Neural cell (in vitro differentiated cells): ENCODE results near the gene ENSA. TPM values are rescaled to one million over a fixed set of nuclear protein-coding genes. Genes with fewer than 3 reads are reported as not detected.

Source experiments
- H2AFZ ChIP-seq: fragments of 200-600, 300-800 bp; sonication (generic), shearing (Covaris generic); 2 replicates; pipeline ENCODE4 v1.6.0; 2014; ENCODE audit warnings: low read depth, mild to moderate bottlenecking, antibody characterized with exemption, low read length, moderate library complexity
- H3F3A ChIP-seq: fragments of 200-600 bp; shearing (Covaris generic); 2 replicates; pipeline ENCODE4 v1.6.1; 2016; ENCODE audit warnings: mild to moderate bottlenecking, moderate library complexity, mixed read lengths, antibody characterized with exemption, low read length; ENCODE audit not compliant: insufficient read depth, poor library complexity, severe bottlenecking
- H3K27ac ChIP-seq: fragments of 200-600, 300-800 bp; sonication (generic), shearing (Covaris generic); 2 replicates; pipeline ENCODE4 v1.5.1; 2014; ENCODE audit warnings: mild to moderate bottlenecking, low read length, moderate library complexity
- H3K27me3 ChIP-seq: fragments of 300-800, 200-600 bp; sonication (generic), shearing (Covaris generic); 2 replicates; pipeline ENCODE4 v1.6.0; 2014; ENCODE audit warnings: mild to moderate bottlenecking, low read depth, low read length, moderate library complexity; ENCODE audit not compliant: insufficient read depth
- H3K36me3 ChIP-seq: fragments of 300-800, 200-600 bp; sonication (generic), shearing (Covaris generic); 2 replicates; pipeline ENCODE4 v1.5.1; 2014; ENCODE audit warnings: mild to moderate bottlenecking, antibody characterized with exemption, low read length, moderate library complexity; ENCODE audit not compliant: insufficient read depth
- H3K4me2 ChIP-seq: fragments of 300-800, 200-600 bp; sonication (generic), shearing (Covaris generic); 2 replicates; pipeline ENCODE4 v1.6.0; 2014; ENCODE audit warnings: mild to moderate bottlenecking, low read length
- H3K4me3 ChIP-seq: fragments of 300-800, 200-600 bp; sonication (generic), shearing (Covaris generic); 2 replicates; pipeline ENCODE4 v1.5.1; 2014; ENCODE audit warnings: mild to moderate bottlenecking, low read length, moderate library complexity
- H3K79me2 ChIP-seq: fragments of 200-600 bp; shearing (Covaris generic); replicated peaks from 2 replicates; pipeline ENCODE4 v1.6.0; 2014; ENCODE audit warnings: mild to moderate bottlenecking, low read length, moderate library complexity; ENCODE audit not compliant: insufficient read depth
- H3K9ac ChIP-seq: fragments of 300-800, 200-600 bp; sonication (generic), shearing (Covaris generic); 2 replicates; pipeline ENCODE4 v1.6.1; 2016; ENCODE audit warnings: mild to moderate bottlenecking, low read length, mixed read lengths
- H3K9me2 ChIP-seq: fragments of 200-600 bp; shearing (Covaris generic); 2 replicates; pipeline ENCODE4 v1.6.1; 2016; ENCODE audit warnings: mild to moderate bottlenecking, low read length, mixed read lengths; ENCODE audit not compliant: insufficient read depth
- H3K9me3 ChIP-seq: fragments of 200-600, 300-800 bp; sonication (generic), shearing (Covaris generic); 2 replicates; pipeline ENCODE4 v1.6.1; 2016; ENCODE audit warnings: mild to moderate bottlenecking, mixed run types, low read length, moderate library complexity, mixed read lengths
- H4K20me1 ChIP-seq: fragments of 200-600 bp; shearing (Covaris generic); 2 replicates; pipeline ENCODE4 v1.6.1; 2016; ENCODE audit warnings: mild to moderate bottlenecking, mixed run types; ENCODE audit not compliant: insufficient read depth
- CTCF ChIP-seq: fragments of 450-650 bp; IDR thresholded peaks from 2 replicates; pipeline ENCODE4 v1.5.1; 2014; ENCODE audit warnings: antibody characterized with exemption, mild to moderate bottlenecking, moderate library complexity; ENCODE audit not compliant: poor library complexity, severe bottlenecking
- EP300 ChIP-seq: fragments of 450-650 bp; conservative IDR thresholded peaks from 2 replicates; pipeline ENCODE4 v1.6.1; 2014; ENCODE audit warnings: antibody characterized with exemption, mild to moderate bottlenecking, moderate library complexity; ENCODE audit not compliant: poor library complexity, severe bottlenecking
- EZH2 ChIP-seq: fragments of 200-600, 300-800 bp; shearing (Covaris generic), sonication (generic); IDR thresholded peaks from 2 replicates; pipeline ENCODE4 v1.6.1; 2014; ENCODE audit warnings: antibody characterized with exemption, low read length, borderline replicate concordance, mild to moderate bottlenecking; ENCODE audit not compliant: insufficient read depth, poor library complexity, severe bottlenecking
- MXI1 ChIP-seq: fragments of 450-650 bp; conservative IDR thresholded peaks from 2 replicates; pipeline ENCODE4 v1.6.1; 2014; ENCODE audit warnings: antibody characterized with exemption, mild to moderate bottlenecking; ENCODE audit not compliant: poor library complexity, severe bottlenecking
- POLR2AphosphoS5 ChIP-seq: IDR thresholded peaks from 2 replicates; pipeline ENCODE4 v1.6.1; 2012
- RAD21 ChIP-seq: fragments of 450-650 bp; conservative IDR thresholded peaks from 2 replicates; pipeline ENCODE4 v1.6.1; 2014; ENCODE audit warnings: antibody characterized with exemption, mild to moderate bottlenecking, moderate library complexity
- REST ChIP-seq: IDR thresholded peaks from 2 replicates; pipeline ENCODE4 v1.6.1; 2012; ENCODE audit warnings: borderline replicate concordance
- SMC3 ChIP-seq: fragments of 450-650 bp; conservative IDR thresholded peaks from 2 replicates; pipeline ENCODE4 v1.6.1; 2014; ENCODE audit warnings: antibody characterized with exemption, mild to moderate bottlenecking, moderate library complexity; ENCODE audit not compliant: poor library complexity
- TAF1 ChIP-seq: IDR thresholded peaks from 2 replicates; pipeline ENCODE4 v1.6.1; 2012; ENCODE audit warnings: low read depth
- polyA minus RNA-seq: library from RNA; depleted of rRNA, polyadenylated mRNA; stranded (reverse); fragments of >200 nt; gene quantifications from 2 replicates; pipeline ENCODE4 v1.2.3, GENCODE V29; 2014
- polyA plus RNA-seq: library from polyadenylated mRNA; depleted of rRNA; stranded (reverse); fragments of >200 nt; gene quantifications from 2 replicates; pipeline ENCODE4 v1.2.3, GENCODE V29; 2014

The ENSA gene
- polyA plus RNA-seq (230 and 341 TPM in 2 replicates), polyA minus RNA-seq (181 and 184 TPM in 2 replicates)

GRCh38 chr1:150629115-150629928, at the start of gene ENSA:
TSS of gene ENSA (minus strand) at chr1:150629612. CDS start at chr1:150629470, 142 bp downstream.
- H3K27ac ChIP-seq: peak within 1 kb of the TSS; percentile 98
- TF ChIP-seq CTCF (no peak), POLR2AphosphoS5 (peak; percentile 97), RAD21 (peak; percentile 20), REST (peak; percentile 93), EP300 (no peak), EZH2 (no peak), SMC3 (no peak), MXI1 (peak; percentile 61), TAF1 (peak; percentile 83)
- H3K79me2 ChIP-seq: peaks cover 34% of the 10 kb centered on the region
- peak within 1 kb of the TSS; percentile 96 for H3K9ac ChIP-seq
- H3K36me3 ChIP-seq: no peaks in the 10 kb centered on the region
- peak within 1 kb of the TSS; percentile 93 for H3K4me2 ChIP-seq
- H3K27me3 ChIP-seq: no peaks in the 10 kb centered on the region
- H3K9me2 ChIP-seq: no peaks in the 10 kb centered on the region
- peak within 1 kb of the TSS; percentile 61 for H2AFZ ChIP-seq
- no peaks in the 10 kb centered on the region for H3F3A ChIP-seq
- H3K4me3 ChIP-seq: peak within 1 kb of the TSS; percentile 74
- no peaks in the 10 kb centered on the region for H4K20me1 ChIP-seq
- H3K9me3 ChIP-seq: no peaks in the 10 kb centered on the region

GRCh38 chr1:150678988-150679387, 49.6 kb upstream of the ENSA start:
- no peaks in the 10 kb centered on the region for H3K36me3 ChIP-seq
- no peak overlapping the region for H2AFZ ChIP-seq
- H3K4me3 ChIP-seq: no peak overlapping the region
- H3K9ac ChIP-seq: no peak overlapping the region
- H3K27ac ChIP-seq: no peak overlapping the region
- no peaks in the 10 kb centered on the region for H3K27me3 ChIP-seq
- no peaks in the 10 kb centered on the region for H3F3A ChIP-seq
- no peak for TF ChIP-seq TAF1
- no peak for TF ChIP-seq POLR2AphosphoS5
- no peak for TF ChIP-seq MXI1
- no peak for TF ChIP-seq REST
- no peak for TF ChIP-seq CTCF
- TF ChIP-seq SMC3: no peak
- TF ChIP-seq EP300: no peak
- TF ChIP-seq RAD21: no peak
- TF ChIP-seq EZH2: no peak
- no peaks in the 10 kb centered on the region for H3K9me2 ChIP-seq
- no peak overlapping the region for H3K4me2 ChIP-seq
- H3K79me2 ChIP-seq: no peaks in the 10 kb centered on the region
- H3K9me3 ChIP-seq: no peaks in the 10 kb centered on the region
- H4K20me1 ChIP-seq: no peaks in the 10 kb centered on the region
